Measurements from ENCODE around the gene TSC2. TPM values are rescaled to one million over a fixed set of nuclear protein-coding genes. Genes with fewer than 3 reads are reported as not detected.

Gene TSC2
- total RNA-seq, 1 donor from 2014 or later = 215 TPM

- Mint-ChIP-seq H3K27me3 (ENCODE audit: unreplicated experiment) (peaks cover 8% of the 10 kb centered on the region), H3K27ac (ENCODE audit: unreplicated experiment) (no peak overlapping the region), H3K4me1 (ENCODE audit: low read depth, unreplicated experiment) (peaks cover 4% of the 10 kb centered on the region), H3K9me3 (ENCODE audit: unreplicated experiment) (peaks cover 8% of the 10 kb centered on the region), H3K4me3 (ENCODE audit: unreplicated experiment) (no peak overlapping the region), H3K36me3 (ENCODE audit: unreplicated experiment) (no peaks in the 10 kb centered on the region)
- no peak for TF ChIP-seq CTCF (IDR thresholded peaks at IDR 0.05; ENCODE audit: partially characterized antibody, unreplicated experiment)
- DNase-seq = no peak
Measured at GRCh38 chr16:2001035-2001434, 46.8 kb upstream of the TSC2 start.

GRCh38 chr16:2001456-2002355 lies 46.1 kb upstream of the TSC2 start:
- H3K9me3 Mint-ChIP-seq (ENCODE audit: unreplicated experiment) = peaks cover 8% of the 10 kb centered on the region
- no peak for TF ChIP-seq CTCF (IDR thresholded peaks at IDR 0.05; ENCODE audit: partially characterized antibody, unreplicated experiment)
- DNase-seq = no peak
- no peaks in the 10 kb centered on the region for H3K36me3 Mint-ChIP-seq (ENCODE audit: unreplicated experiment)
- H3K4me1 Mint-ChIP-seq (ENCODE audit: low read depth, unreplicated experiment) = peaks cover 10% of the 10 kb centered on the region
- peaks cover 10% of the 10 kb centered on the region for H3K27me3 Mint-ChIP-seq (ENCODE audit: unreplicated experiment)
- no peak overlapping the region for H3K27ac Mint-ChIP-seq (ENCODE audit: unreplicated experiment)
- no peak overlapping the region for H3K4me3 Mint-ChIP-seq (ENCODE audit: unreplicated experiment)

- TF ChIP-seq CTCF (IDR thresholded peaks at IDR 0.05; ENCODE audit: partially characterized antibody, unreplicated experiment) = no peak
- Mint-ChIP-seq H3K36me3 (ENCODE audit: unreplicated experiment) (peaks cover 1% of the 10 kb centered on the region), H3K27me3 (ENCODE audit: unreplicated experiment) (peaks cover 11% of the 10 kb centered on the region), H3K4me3 (ENCODE audit: unreplicated experiment) (no peak overlapping the region), H3K9me3 (ENCODE audit: unreplicated experiment) (peaks cover 8% of the 10 kb centered on the region), H3K27ac (ENCODE audit: unreplicated experiment) (peak overlapping the region; percentile 39), H3K4me1 (ENCODE audit: low read depth, unreplicated experiment) (peaks cover 13% of the 10 kb centered on the region)
- DNase-seq = no peak
Measured at GRCh38 chr16:2002406-2003230, 45.2 kb upstream of the TSC2 start.

GRCh38 chr16:2003231-2003826 lies 44.5 kb upstream of the TSC2 start:
- H3K4me3 Mint-ChIP-seq (ENCODE audit: unreplicated experiment) = peak overlapping the region; percentile 46
- H3K9me3 Mint-ChIP-seq (ENCODE audit: unreplicated experiment) = peaks cover 10% of the 10 kb centered on the region
- TF ChIP-seq CTCF (IDR thresholded peaks at IDR 0.05; ENCODE audit: partially characterized antibody, unreplicated experiment) = no peak
- no peak for DNase-seq
- H3K27me3 Mint-ChIP-seq (ENCODE audit: unreplicated experiment) = peaks cover 13% of the 10 kb centered on the region
- H3K36me3 Mint-ChIP-seq (ENCODE audit: unreplicated experiment) = peaks cover 4% of the 10 kb centered on the region
- no peak overlapping the region for H3K27ac Mint-ChIP-seq (ENCODE audit: unreplicated experiment)
- H3K4me1 Mint-ChIP-seq (ENCODE audit: low read depth, unreplicated experiment) = peaks cover 17% of the 10 kb centered on the region

All from glutamatergic neuron (in vitro differentiated cells).